Measurements from ENCODE around the gene CTBP1. TPM values are rescaled to one million over a fixed set of nuclear protein-coding genes. Genes with fewer than 3 reads are reported as not detected.

The CTBP1 gene
- total RNA-seq, 1 experiment from 2014 or later: 136 TPM

GRCh38 chr4:1258457-1258856 lies 9.5 kb upstream of the CTBP1 start:
- H3K9me3 ChIP-seq (ENCODE audit: control insufficient read depth, low read depth, low read length): peaks cover 12% of the 10 kb centered on the region
- H3K4me1 ChIP-seq (ENCODE audit: insufficient read depth, low read length): no peaks in the 10 kb centered on the region
- H3K79me2 ChIP-seq (ENCODE audit: insufficient read depth, low read length): no peaks in the 10 kb centered on the region
- H3T11ph ChIP-seq (ENCODE audit: low read length): no peak overlapping the region
- WGBS (ENCODE audit: extremely low coverage, insufficient read length, low lambda C conversion rate): no CpG with 5 or more reads among the region's 2 CpGs
- Mint-ChIP-seq H3K36me3 (ENCODE audit: insufficient read depth in 1 of 3, low read depth in 3 of 3) (peaks cover 10 to 13% (median 10%) of the 10 kb centered on the region in 3 experiments), H3K4me1 (0 out of 4 replicates have a peak, but pooled peaks cover 0 to 4% of the 10 kb centered on the region in 2 experiments), H3K9me3 (peaks cover 51 to 76% of the 10 kb centered on the region in 2 experiments), H3K27me3 (ENCODE audit: low read depth) (peaks cover 67% of the 10 kb centered on the region), H3K4me3 (no peak overlapping the region), H3K27ac (no peak overlapping the region)
- no peak overlapping the region for H2BK5ac ChIP-seq (ENCODE audit: insufficient read length, low read length)
- no peak overlapping the region for H2BK15ac ChIP-seq (ENCODE audit: low read depth, low read length)
- H2AK5ac ChIP-seq (ENCODE audit: insufficient read length, low read length): no peak overlapping the region
- no peak overlapping the region for H2BK20ac ChIP-seq (ENCODE audit: low read depth, low read length, poor library complexity, severe bottlenecking)
- no peak overlapping the region for H3K18ac ChIP-seq (ENCODE audit: insufficient read length, low read depth, low read length)
- TF ChIP-seq, protein P1, sequence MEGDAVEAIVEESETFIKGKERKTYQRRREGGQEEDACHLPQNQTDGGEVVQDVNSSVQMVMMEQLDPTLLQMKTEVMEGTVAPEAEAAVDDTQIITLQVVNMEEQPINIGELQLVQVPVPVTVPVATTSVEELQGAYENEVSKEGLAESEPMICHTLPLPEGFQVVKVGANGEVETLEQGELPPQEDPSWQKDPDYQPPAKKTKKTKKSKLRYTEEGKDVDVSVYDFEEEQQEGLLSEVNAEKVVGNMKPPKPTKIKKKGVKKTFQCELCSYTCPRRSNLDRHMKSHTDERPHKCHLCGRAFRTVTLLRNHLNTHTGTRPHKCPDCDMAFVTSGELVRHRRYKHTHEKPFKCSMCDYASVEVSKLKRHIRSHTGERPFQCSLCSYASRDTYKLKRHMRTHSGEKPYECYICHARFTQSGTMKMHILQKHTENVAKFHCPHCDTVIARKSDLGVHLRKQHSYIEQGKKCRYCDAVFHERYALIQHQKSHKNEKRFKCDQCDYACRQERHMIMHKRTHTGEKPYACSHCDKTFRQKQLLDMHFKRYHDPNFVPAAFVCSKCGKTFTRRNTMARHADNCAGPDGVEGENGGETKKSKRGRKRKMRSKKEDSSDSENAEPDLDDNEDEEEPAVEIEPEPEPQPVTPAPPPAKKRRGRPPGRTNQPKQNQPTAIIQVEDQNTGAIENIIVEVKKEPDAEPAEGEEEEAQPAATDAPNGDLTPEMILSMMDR (conservative IDR thresholded peaks at IDR 0.05): peak; percentile 20; the same call in 1 of the 3 replicates
- no peak overlapping the region for H2AFZ ChIP-seq (ENCODE audit: low read length)
- H3K27me3 ChIP-seq (ENCODE audit: insufficient read depth, low read length): no peaks in the 10 kb centered on the region
- H3K56ac ChIP-seq (ENCODE audit: insufficient read length, low read depth, low read length): no peak overlapping the region
- H3K27ac ChIP-seq (ENCODE audit: insufficient read length, low read depth, low read length): no peak overlapping the region
- H4K5ac ChIP-seq (ENCODE audit: insufficient read length, low read depth, low read length): no peak overlapping the region
- H2BK12ac ChIP-seq (ENCODE audit: insufficient read length, low read depth, low read length): no peak overlapping the region
- no peak overlapping the region for H4K91ac ChIP-seq (ENCODE audit: insufficient read length, low read depth, low read length)
- H3K23ac ChIP-seq (ENCODE audit: insufficient read length, low read depth, low read length): no peak overlapping the region
- H2BK120ac ChIP-seq (ENCODE audit: low read depth, low read length, poor library complexity, severe bottlenecking): no peak overlapping the region
- no peaks in the 10 kb centered on the region for H3K23me2 ChIP-seq (ENCODE audit: insufficient read length, low read depth, low read length, poor library complexity, severe bottlenecking)
- H3K4ac ChIP-seq (ENCODE audit: low read depth, low read length): no peak overlapping the region
- no peak overlapping the region for H4K8ac ChIP-seq (replicated peaks; ENCODE audit: insufficient read length, low read depth, low read length)
- H3K14ac ChIP-seq (ENCODE audit: insufficient read depth, low read length): no peak overlapping the region
- H3K9ac ChIP-seq (ENCODE audit: extremely low read depth, insufficient read length, low read length): no peak overlapping the region
- H4K20me1 ChIP-seq (ENCODE audit: control insufficient read depth, insufficient read depth, insufficient read length): no peaks in the 10 kb centered on the region
- H3K4me2 ChIP-seq (ENCODE audit: insufficient read depth, insufficient read length, low read length): no peak overlapping the region
- DNase-seq: no peak
- no peaks in the 10 kb centered on the region for H3K79me1 ChIP-seq (ENCODE audit: insufficient read depth, low read depth, low read length, poor library complexity, severe bottlenecking)

Data from H9 (cell line).